Measurements from ENCODE around the gene SLC10A1. TPM values are rescaled to one million over a fixed set of nuclear protein-coding genes. Genes with fewer than 3 reads are reported as not detected.

SLC10A1 gene
- total and polyA plus RNA-seq, 2 of the 8 experiments (the other 6 are each of a cell fraction or from before 2014, with no cell fraction given), result not detected

DNA sequence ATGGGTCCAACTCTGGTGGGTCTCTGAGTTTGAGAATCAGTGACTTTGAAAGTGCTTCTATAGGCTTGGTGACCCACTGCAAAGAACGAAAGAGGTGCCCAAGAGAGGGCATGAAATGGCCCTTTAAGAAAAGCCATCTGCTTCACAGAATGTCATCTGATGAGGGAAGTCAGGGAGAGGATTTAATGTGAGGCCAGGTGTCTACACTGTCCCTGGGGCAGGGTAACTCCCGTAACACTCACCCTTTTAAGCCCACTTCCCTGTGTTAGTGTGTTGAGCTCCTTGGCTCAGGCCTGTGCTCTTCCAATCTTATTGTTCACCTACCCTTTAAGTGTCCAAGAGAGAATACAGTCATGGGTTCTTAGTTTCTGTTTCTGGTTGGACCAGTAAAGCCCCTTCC, 46.5 kb downstream of the SLC10A1 start:
- no peak overlapping the region for H4K8ac ChIP-seq (ENCODE audit: extremely low read depth, insufficient read depth, low read length)
- H3K36me3 ChIP-seq (ENCODE audit: control insufficient read depth in 2 of 4, insufficient read depth in 4 of 4, low read length in 3 of 4), result no peaks in the 10 kb centered on the region
- CTCF ChIA-PET (ENCODE audit: partially characterized antibody), result interaction anchor here (0.6 to 1.8 kb wide), 4 partner anchors 19 to 277 kb away, joined by 3 to 5 read pairs (median 4); partner anchors contain the start of gene CCDC177
- H2AK5ac ChIP-seq (ENCODE audit: low read depth, low read length), result no peak overlapping the region
- H3K79me2 ChIP-seq (ENCODE audit: control insufficient read depth in 1 of 2, insufficient read depth in 2 of 2, low read length in 2 of 2), result no peaks in the 10 kb centered on the region
- no peak overlapping the region for H3K56ac ChIP-seq (replicated peaks; ENCODE audit: insufficient read length, low read depth, low read length)
- H3K14ac ChIP-seq (ENCODE audit: insufficient read length), result no peak overlapping the region
- H3K4me2 ChIP-seq (ENCODE audit: insufficient read depth in 1 of 2, low read depth in 2 of 2, low read length in 2 of 2), result no peak overlapping the region
- no peak overlapping the region for H2BK15ac ChIP-seq (ENCODE audit: low read length)
- 0 out of 7 replicates have a peak, but pooled peaks cover 0 to 2% (median 0%) of the 10 kb centered on the region in 4 experiments for H3K4me1 ChIP-seq (replicated peaks in 1 of 4; ENCODE audit: control insufficient read depth in 3 of 4, insufficient read depth in 4 of 4, low read length in 3 of 4)
- H2BK5ac ChIP-seq (ENCODE audit: low read depth, low read length), result no peak overlapping the region
- H3K9ac ChIP-seq (replicated peaks in 1 of 4; ENCODE audit: extremely low read depth in 1 of 4, low read depth in 3 of 4, low read length in 3 of 4), result no peak overlapping the region
- H4K20me1 ChIP-seq (replicated peaks in 1 of 2; ENCODE audit: control insufficient read depth in 1 of 2, insufficient read depth in 2 of 2, low read length in 2 of 2), result no peaks in the 10 kb centered on the region
- no peak overlapping the region for H3K23ac ChIP-seq (ENCODE audit: insufficient read length)
- no peak overlapping the region for H3K4me3 ChIP-seq (ENCODE audit: extremely low read depth in 1 of 4, insufficient read depth in 2 of 4, low read depth in 3 of 4, low read length in 4 of 4)
- H2AFZ ChIP-seq (ENCODE audit: low read length), result no peak overlapping the region
- no peak overlapping the region for H2BK20ac ChIP-seq (ENCODE audit: low read length)
- no peak for DNase-seq (ENCODE audit: low read depth in 1 of 2, low spot score in 2 of 2)
- H3K27ac ChIP-seq (ENCODE audit: low read depth, low read length), result no peak overlapping the region
- no peak overlapping the region for H4K5ac ChIP-seq (ENCODE audit: insufficient read length, low read depth, low read length)
- H3K23me2 ChIP-seq (ENCODE audit: low read depth, low read length), result no peaks in the 10 kb centered on the region
- H3K18ac ChIP-seq (ENCODE audit: extremely low read depth, low read length), result no peak overlapping the region
- H3K4ac ChIP-seq (replicated peaks; ENCODE audit: insufficient read length, low read depth, low read length), result no peak overlapping the region
- H2BK120ac ChIP-seq (replicated peaks; ENCODE audit: low read depth, low read length), result no peak overlapping the region
- H3K9me3 ChIP-seq (ENCODE audit: insufficient read depth in 2 of 2, low read depth in 1 of 2, low read length in 1 of 2), result no peaks in the 10 kb centered on the region; a peak in 1 of 4 replicates
- 94% methylated on average over 2 of the region's 2 CpGs; no CpG with 5 or more reads in 1 of the 2 experiments for WGBS, 2 experiments (ENCODE audit: extremely low coverage in 1 of 2, insufficient coverage in 1 of 2, insufficient read length in 1 of 2, insufficient replicate concordance in 2 of 2, low coverage in 1 of 2, low lambda C conversion rate in 2 of 2, missing lambda C conversion rate in 1 of 2)
- no peak overlapping the region for H4K91ac ChIP-seq (replicated peaks; ENCODE audit: insufficient read length, low read length)
- FAIRE-seq, result no peak
- POLR2A ChIA-PET (ENCODE audit: partially characterized antibody), result interaction anchor here (1.0 to 5.0 kb wide), 2 partner anchors 17 to 23 kb away, joined by 3 to 29 read pairs; partner anchors contain the start of gene SRSF5
- H3K27me3 ChIP-seq (replicated peaks in 1 of 4; ENCODE audit: control insufficient read depth in 3 of 4, extremely low read depth in 1 of 4, insufficient read depth in 3 of 4, low read length in 3 of 4), result no peaks in the 10 kb centered on the region
- H2BK12ac ChIP-seq (ENCODE audit: low read depth, low read length), result no peak overlapping the region
- H3K79me1 ChIP-seq (ENCODE audit: low read depth, low read length), result no peaks in the 10 kb centered on the region
- no peak for TF ChIP-seq PHF8 (conservative IDR thresholded peaks at IDR 0.05; ENCODE audit: low read depth, low read length)
- TF ChIP-seq CEBPB (IDR thresholded peaks at IDR 0.05; ENCODE audit: low read depth, low read length), result no peak
- TF ChIP-seq GTF2F1 (IDR thresholded peaks at IDR 0.05; ENCODE audit: borderline replicate concordance, low read depth, low read length), result no peak
- no peak for TF ChIP-seq NRF1 (IDR thresholded peaks at IDR 0.05; ENCODE audit: low read depth, low read length)
- TF ChIP-seq RBBP5 (IDR thresholded peaks at IDR 0.05; ENCODE audit: borderline replicate concordance, low read depth, low read length), result no peak
- no peak for TF ChIP-seq SIRT6 (IDR thresholded peaks at IDR 0.05; ENCODE audit: low read length)
- TF ChIP-seq SUZ12 (IDR thresholded peaks at IDR 0.05; ENCODE audit: low read length), result no peak
- no peak for TF ChIP-seq CBX8 (IDR thresholded peaks at IDR 0.05; ENCODE audit: borderline replicate concordance, low read depth, low read length)
- TF ChIP-seq BACH1 (IDR thresholded peaks at IDR 0.05; ENCODE audit: low read length), result no peak
- TF ChIP-seq NANOG (IDR thresholded peaks at IDR 0.05; ENCODE audit: insufficient read depth, low read depth, low read length, poor library complexity, severe bottlenecking), result no peak
- no peak for TF ChIP-seq HDAC2 (IDR thresholded peaks at IDR 0.05; ENCODE audit: borderline replicate concordance in 1 of 2, low read depth in 2 of 2, low read length in 2 of 2)
- TF ChIP-seq EZH2 (IDR thresholded peaks at IDR 0.05; ENCODE audit: low read depth, low read length, severe bottlenecking), result no peak
- no peak for TF ChIP-seq CREB1 (IDR thresholded peaks at IDR 0.05)
- TF ChIP-seq JUN (IDR thresholded peaks at IDR 0.05; ENCODE audit: low read depth, low read length), result no peak

Measured in H1 (cell line).